ENCODE measurements around the gene M6PR.
A peak's percentile ranks its signal among the peaks of the same experiment; 100 is the strongest.
"Not testable (repeated sequence)": the region's sequence is repeated elsewhere in the genome, so short reads cannot be mapped to it uniquely, and the experiment has no call there.

M6PR gene

DNA sequence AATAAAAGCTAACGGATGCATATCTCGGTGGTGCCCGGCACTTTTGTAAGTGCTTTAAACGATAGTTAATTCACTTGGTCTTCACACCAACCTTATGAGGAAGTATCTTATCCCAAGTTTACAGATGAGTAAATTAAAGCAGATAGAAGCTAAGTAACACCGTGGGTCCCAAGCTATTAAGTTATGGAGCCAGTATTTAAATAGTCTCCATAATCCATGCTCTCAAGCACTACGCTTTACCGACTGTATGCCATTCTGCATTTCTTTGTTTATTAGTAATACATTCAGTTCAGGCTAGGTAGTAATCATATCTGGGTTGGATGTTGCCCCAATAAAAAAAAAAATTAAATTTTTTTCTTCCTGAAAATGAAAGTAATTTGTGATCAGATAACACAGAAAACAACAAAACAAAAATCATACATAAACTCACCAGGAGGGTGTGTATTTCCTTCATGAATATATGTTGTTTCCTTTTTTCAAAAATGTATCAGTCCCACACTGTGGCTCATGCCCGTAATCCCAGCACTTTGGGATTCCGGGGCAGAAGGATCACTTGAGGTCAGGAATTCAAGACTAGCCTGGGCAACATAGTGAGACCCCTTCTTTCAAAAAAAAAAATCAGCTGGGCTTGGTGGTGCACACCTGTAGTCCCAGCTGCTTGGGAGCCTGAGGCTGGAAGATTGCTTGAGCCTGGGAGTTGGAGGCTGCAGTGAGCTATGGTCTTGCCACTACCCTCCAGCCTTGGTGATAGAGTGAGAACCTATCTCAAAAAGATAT is 1.4 kb upstream of the M6PR start:
- no peak for DNase-seq

DNA sequence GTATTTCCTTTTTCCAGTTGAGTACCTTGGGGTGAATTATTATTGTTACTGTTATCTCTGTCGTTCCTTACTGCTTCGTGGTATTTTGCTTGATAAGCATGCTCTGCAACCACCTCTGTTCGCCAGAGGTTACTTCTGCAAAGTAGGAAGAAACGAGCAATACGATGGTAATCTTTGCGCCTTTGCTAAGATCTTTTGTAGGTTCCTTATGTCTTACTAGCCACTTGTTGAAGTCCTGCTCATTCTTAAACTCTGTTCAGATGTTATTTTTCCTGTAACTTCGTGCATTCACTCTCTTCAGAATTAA is 729 bp upstream of the M6PR start:
- DNase-seq = no peak

DNA sequence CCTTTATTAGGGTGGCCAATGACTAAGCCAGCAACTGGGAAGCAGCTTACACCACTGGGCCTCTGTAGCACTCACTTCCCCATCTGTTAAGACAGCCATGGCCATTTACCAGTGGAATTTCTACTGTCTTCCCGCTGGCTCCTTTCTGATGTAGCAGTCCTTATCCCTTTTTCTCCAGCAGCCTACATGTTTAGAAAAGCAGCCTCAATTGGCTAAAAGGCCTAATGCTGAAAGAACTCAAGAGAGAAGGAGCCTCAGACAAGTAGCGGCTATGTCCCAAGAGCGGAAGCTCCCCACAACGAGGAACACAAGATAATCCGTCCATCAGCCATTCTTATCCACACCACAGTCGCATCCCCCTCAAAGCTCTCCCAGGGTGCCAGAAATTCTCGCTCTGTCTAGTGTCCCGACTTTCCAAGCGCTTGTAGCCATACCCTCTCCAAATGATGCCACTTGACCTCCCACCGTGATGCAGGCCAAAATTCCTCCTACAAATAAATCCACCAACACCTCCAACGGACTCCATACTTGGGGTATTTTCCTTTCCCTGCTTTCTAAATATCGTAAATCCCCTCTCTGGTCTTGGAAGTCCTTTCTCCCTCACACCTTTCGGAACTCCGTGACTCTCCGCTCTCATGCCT is 624 bp downstream of the M6PR start:
- DNase-seq = peak; percentile 41

DNA sequence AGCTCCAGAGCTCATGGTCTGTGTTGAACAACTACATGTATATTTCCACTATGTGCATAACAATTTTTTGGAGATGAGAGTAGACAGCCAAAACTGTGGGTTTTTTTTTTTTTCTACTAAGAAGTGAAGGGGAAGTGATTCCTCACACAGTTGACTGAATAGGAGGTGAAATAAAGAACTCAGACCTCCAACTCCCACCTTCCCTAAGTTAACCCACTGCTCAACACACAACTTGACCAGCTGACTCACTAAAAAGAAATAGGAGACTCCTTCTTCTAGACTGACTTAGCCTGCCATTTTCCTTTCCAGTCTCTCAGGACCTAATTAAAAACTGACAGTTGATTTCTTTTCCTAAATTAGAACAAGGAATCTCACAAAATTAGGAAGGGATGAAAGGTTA is 1.7 kb downstream of the M6PR start:
- no peak for DNase-seq

DNA sequence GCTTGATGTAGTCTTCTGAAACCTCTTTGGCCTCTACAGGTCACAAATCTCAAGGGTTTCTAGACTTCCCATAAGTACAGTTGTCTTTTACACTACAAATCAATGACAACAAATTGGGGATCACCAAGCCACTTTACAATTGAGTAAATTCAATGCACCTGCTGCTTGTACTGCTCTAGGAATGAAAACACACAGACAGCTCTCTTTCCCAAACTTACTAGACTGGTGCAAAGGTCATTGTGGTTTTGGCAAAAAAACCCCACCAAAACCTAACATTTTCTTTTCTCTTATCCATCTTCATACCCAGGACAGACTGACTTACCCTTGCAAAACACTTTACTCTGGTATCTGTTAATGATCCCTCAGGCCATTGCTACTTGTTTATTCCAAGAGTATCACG is 2.7 kb downstream of the M6PR start:
- DNase-seq = no peak

DNA sequence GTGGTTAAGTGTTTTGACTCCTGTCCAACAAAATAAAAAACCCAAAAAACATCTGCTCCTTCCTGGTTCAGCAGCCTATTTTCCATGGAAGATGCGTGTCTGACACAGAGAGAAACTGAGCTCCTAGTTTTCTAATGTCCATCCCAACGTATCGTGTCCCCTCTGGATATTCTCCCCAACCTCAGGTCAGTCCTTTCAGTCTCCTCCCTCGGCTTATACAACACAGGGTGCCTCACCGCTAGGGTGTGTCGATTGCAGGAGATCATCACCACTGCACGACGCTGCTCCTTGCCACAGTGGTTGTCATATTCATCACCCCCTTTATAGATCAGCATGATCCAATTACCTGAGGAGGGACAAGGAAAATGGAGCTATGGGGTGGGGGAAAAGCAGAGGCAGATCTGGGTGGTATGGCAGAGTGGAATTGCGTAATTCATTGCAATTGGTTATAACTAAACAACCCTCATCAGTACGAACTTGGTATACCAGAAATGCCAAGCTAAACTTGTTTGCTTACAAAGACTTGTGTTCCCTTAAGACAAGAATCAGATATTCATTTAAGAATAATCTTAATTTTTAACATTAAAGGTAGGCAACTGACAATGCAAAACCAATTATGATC is 5.8 kb downstream of the M6PR start:
- DNase-seq = no peak

DNA sequence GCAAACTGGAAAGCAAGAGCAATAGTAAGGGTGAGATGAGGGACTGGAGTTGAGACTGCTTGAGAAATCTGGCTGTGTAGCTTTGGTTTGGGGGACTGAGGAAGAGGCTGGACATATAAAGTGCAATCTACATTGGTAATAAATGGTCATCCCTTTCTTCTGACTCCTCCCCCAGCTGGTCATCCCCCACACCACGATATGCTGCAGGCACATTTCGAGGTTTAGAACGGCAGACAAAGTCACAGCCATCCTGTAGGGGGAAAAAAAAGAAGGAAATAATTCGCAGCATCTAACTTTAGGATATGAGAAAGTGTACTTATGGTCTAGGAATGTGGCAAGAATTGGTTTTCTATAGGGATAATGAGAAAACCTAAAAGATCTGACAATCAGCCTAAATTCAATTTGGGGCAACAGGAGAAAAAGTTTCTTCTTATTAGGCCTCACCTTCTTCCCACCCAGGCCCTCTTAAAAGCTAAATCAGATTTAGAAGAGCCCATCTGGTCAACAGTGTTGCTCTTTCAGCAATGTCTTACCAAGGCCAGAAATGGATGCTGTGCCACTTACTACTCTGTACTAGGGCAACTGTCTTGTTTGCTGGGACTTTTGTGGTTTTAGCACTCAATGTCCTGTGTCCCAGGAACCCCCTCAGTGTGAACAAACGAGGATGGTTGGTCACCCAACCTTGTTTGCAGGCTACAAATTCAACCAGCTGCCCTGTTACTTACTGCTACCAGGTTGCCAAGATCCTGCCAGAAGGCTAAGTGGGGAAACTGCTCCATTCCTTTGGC is 7.6 kb downstream of the M6PR start:
- DNase-seq = no peak

DNA sequence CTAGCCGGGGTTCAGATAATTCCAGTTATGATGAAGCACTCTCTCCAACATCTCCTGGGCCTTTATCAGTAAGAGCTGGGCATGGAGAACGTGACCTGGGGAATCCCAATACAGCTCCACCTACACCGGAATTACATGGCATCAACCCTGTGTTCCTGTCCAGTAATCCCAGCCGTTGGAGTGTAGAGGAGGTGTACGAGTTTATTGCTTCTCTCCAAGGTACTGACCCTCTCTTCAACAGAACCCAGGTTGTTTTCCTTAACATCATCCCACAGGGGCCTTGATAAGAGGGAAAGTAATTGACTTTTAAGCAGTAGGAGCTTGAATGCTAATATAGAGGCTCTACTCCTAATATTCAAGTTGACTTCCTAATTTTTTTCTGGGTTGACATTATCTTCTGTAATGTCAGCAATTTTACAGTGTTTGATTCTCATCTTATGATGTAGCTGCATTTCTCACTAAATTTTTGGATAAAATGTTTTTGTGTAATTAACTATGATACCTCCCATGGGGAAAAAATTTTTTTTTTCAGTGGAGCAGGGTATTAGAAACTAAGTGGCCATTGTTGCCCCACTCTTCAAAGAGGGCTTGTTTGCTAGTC is 11.5 kb downstream of the M6PR start:
- not testable (repeated sequence) for DNase-seq

DNA sequence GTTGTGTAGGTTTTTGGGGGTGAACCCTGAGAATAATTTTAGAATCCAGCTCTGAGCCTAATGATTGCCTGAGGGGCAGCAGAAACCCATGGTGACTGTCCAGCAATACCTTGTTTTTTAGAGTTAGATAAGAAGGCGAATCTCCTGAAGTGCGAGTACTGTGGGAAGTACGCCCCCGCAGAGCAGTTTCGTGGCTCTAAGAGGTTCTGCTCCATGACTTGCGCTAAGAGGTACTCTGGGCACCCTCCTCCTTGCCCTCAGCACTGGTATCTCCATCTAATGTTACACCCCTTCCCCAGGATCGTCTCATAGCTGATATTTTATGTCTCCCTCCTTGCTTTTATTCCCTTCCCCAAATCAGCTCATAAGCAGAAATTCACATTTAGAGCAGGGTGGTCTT is 12.7 kb downstream of the M6PR start:
- DNase-seq = no peak

DNA sequence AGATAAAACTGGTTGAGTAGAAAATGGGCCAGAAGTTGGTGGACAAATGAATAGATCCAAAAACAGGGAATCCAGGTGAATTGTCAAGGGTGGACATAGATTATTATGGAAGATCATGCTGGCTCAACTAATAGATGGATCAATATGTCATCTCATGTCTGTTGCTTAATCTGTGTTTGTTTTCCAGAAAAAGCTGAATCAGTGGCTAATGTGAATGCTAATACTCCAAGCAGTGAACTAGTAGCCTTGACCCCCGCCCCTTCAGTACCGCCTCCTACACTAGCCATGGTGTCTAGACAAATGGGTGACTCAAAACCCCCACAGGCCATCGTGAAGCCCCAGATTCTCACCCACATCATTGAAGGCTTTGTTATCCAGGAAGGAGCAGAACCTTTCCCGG is 15.4 kb downstream of the M6PR start:
- DNase-seq = not testable (repeated sequence)

DNA sequence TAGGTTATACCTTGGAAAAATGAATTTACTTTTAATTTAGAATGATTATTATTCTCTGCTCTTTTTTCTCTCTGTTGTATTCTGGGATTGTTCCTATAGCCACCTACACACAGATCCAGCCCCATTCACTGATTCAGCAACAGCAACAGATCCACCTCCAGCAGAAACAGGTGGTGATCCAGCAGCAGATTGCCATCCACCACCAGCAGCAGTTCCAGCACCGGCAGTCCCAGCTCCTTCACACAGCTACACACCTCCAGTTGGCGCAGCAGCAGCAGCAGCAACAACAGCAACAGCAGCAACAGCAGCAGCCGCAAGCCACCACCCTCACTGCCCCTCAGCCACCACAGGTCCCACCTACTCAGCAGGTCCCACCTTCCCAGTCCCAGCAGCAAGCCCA is 17.0 kb downstream of the M6PR start:
- DNase-seq = not testable (repeated sequence)

DNA sequence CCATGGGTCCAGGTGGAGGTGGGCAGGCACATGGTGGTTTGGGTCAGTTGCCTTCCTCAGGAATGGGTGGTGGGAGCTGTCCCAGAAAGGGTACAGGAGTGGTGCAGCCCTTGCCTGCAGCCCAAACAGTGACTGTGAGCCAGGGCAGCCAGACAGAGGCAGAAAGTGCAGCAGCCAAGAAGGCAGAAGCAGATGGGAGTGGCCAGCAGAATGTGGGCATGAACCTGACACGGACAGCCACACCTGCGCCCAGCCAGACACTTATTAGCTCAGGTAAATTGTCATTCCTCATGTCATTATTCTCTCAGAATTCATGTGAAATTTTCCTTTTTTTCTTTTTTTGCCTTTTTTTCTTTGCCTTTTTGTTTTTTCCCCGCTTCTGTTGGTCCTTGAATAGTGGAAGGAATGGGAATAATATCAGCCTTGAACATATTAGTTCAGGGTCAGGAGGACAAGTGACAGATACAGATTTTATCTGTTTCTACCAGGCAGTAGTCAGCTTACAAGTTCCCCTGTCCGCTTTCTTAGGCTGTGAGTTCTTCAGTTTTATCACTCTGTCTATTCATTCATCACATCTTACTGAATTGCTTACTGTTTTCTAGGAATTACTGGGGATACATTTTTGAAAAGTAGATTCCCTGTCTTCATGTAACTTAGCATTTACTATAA is 18.7 kb downstream of the M6PR start:
- DNase-seq = not testable (repeated sequence)

DNA sequence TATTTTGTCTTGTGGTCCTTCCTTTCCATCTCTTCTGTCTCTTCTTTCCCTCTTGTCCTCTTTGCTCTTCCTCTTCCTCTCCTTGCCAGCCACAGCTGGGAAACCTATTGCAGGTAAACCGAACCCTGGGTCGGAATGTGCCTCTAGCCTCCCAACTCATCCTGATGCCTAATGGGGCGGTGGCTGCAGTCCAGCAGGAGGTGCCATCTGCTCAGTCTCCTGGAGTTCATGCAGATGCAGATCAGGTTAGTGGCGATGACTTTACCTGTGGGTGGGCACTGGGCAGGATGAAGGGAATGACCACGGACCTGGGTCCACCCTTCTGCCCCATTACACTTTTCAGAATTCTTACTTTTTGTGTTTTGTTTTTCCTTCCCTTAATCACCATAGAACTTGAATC is 26.9 kb downstream of the M6PR start:
- DNase-seq = no peak

DNA sequence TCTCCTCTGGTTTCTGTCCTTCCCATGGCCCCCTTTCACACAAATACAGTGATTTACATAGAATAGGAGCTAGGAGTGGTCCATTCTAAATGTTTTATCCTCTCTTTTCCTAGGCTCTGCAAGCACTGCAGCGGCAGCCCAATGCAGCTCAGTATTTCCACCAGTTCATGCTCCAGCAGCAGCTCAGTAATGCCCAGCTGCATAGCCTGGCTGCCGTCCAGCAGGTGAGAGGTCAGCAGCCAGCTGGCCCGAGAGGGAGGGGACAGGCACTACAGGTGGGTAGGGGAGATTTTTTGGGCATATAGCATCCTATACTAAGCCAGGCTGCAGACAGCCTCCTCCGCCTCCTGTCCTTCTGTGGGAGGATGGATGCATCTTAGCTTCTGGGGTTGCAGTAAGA is 29.8 kb downstream of the M6PR start:
- DNase-seq = not testable (repeated sequence)

DNA sequence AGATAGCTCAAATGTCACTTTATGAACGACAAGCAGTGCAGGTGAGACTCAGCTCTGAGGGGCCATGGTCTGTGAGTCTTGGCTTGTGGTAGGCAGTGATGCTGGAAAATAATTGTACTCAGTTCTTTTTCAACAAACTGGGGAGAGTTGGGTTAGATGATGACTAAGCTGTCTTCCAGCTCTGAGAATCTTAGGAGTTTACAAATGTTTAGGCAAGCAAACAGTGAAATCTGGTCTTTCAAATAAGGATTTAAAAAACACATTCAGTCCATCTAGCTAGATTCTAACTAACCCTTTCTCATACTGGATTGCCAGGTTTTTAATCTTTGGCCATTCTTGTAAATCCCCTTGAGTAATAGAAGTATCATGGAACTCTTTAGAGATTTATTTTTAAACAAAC is 31.7 kb downstream of the M6PR start:
- DNase-seq = no peak

DNA sequence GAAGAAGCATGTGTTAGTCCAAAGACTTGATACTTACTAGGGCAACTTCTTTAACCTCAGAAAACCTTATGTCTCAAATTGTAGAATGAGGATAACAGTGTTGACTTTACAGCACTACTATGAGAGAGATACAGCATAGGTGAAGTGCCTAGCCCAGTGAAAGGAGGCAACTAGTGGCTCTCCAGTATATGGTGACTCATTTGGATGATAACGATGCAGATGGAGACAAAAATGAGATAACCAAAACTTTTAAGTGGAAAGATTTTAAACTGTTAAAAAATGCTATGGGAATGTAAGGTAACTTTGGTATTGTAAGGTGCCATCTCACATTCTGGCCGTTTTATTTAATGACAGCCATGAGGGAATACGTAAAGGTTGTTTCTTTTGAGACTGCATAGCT is 32.4 kb downstream of the M6PR start:
- DNase-seq = no peak

DNA sequence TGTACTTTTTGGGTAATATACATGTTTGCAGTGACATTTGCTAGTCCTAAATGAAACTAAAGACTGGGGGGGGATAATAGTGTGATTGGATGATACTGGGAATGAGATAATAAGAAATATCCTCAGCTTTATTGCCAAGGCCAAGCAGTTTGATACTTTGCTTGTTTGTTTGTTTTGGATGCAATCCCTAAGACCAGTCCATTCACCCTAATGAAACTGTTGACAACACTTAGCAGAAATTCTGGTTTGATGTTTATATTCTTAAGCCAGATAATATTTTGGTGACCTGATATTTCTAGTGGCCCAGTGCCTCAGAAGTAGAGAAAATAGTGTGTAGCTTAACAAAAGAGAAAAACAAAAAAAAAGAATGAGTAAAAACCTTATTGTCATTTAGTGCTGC is 33.3 kb downstream of the M6PR start:
- DNase-seq = no peak

DNA sequence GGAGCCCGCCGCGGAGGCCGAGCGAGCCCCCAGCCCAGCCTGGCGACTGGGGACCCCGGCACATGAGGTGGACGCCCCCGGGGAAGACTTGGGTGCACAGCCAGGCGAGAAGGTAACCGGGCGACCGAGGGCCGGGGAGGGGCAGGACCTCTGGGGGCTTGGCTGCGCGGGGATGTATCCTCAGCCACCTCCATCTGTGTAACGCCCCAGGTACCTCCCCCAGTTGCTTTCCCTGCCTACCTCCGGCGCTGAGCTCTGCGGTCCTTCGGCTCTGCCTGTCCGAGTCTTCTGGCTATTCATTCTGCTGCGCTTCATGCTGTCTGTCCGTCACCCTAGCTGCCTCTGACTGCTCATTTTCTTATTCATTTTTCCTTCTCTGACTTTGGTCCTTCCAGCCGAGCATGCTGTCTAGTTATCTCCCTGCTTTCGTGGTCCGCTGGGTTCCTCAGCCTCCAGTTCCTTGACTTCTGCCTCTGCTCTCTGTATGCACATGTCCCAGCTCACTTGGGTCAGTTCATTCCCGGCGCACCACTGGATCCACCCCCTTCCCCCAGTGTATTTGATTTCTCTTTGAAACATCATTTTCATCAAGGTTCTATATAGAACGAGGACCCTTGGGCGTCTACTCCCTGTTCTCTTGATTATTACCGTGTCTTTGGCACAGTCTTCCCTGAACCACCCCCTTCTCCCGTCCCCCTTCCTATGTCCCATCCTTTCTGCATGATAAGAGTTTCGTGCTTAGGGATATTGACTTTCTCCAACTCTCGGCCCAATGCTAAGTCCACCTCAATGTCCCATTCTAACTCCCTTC is 34.5 kb downstream of the M6PR start:
- DNase-seq = peak; percentile 74

DNA sequence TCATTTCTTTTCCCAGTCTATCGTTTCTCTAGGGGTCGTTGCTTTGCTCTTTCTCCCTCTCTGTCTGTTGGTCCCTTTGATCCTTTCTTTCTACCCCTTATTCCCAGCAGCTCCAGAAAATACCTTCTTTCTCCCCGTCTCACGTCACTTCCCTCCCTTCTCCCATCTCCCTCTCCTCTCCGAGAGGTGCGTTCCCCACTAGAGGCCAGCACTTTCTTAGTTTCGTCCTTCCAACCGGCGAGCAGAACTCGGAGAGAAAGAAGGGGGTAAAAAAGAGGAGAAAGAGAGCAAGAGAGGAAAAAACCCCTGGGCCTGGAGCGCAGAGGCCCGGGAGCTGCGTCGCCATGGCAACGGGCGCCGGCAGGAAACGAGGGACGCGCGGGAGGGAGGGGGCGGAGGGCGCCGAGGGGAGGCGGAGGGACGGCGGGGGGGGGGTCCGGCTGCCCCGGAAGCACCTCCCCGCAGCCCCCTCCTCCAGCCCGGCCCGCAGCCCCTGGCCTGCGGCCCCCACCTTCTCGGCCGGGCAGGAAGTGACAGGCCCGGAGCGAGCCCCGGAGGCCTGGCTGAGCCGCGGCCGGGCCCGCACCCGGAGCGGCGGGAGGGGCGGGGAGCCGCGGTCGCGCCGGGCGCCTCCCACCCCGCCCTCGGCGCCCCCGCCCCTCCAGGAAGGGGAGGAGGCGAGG is 35.3 kb downstream of the M6PR start, which contains the start of gene PHC1:
TSS of gene PHC1 (plus strand) at position 477 of the 683 bp plus-strand sequence. CDS start 3,169 bp downstream, outside the sequence.
- peak; percentile 92 for DNase-seq

DNA sequence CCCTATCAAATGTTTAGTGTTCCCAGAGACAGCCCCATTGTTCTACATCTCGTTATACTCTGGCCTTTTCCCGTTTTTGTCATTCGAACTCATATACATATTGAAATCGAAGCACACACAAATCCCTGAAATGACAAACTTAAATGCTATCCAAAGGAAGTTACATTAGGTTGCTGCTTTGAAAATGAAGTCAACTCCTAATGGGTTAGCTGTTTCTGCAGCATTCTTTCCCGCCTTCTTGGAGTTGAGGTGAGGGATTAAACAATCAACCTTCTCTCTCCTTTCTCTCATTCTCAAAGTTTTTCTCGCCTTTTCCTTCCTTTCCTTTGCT is 35.8 kb downstream of the M6PR start:
- no peak for DNase-seq

DNA sequence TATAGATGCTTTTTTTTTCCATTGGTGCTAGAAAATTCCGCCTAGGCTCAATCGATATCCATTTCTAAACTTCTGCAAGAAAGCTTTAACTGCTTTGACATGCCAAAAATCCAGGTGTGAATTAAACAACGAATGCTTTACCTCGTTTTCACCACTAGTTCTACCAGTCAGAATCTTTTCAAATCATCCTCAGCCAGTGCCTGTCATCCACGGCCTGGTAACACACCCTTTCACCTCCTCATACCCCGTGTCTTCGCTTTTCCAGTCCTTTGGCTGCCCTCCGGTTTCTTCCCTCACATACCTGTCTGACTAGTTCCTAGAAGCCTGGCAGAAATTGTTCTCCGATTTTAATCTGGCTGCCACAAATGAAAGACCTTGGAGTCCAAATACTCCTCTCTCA is 36.5 kb downstream of the M6PR start:
- no peak for DNase-seq
